Measurements from ENCODE around the gene CCDC71.

CCDC71 gene

GRCh38 chr3:49165771-49166751 lies at the start of gene CCDC71:
Gene CCDC71, minus strand, starts transcription at chr3:49166331. Its CDS starts 2,123 bp downstream, at chr3:49164208.
- DNase-seq = peak; percentile 91

GRCh38 chr3:49213998-49214397 lies 47.9 kb upstream of the CCDC71 start:
- no peak for DNase-seq

GRCh38 chr3:49213541-49213943 lies 47.4 kb upstream of the CCDC71 start:
- no peak for DNase-seq

GRCh38 chr3:49199900-49200281 lies 33.8 kb upstream of the CCDC71 start:
- no peak for DNase-seq

DNA sequence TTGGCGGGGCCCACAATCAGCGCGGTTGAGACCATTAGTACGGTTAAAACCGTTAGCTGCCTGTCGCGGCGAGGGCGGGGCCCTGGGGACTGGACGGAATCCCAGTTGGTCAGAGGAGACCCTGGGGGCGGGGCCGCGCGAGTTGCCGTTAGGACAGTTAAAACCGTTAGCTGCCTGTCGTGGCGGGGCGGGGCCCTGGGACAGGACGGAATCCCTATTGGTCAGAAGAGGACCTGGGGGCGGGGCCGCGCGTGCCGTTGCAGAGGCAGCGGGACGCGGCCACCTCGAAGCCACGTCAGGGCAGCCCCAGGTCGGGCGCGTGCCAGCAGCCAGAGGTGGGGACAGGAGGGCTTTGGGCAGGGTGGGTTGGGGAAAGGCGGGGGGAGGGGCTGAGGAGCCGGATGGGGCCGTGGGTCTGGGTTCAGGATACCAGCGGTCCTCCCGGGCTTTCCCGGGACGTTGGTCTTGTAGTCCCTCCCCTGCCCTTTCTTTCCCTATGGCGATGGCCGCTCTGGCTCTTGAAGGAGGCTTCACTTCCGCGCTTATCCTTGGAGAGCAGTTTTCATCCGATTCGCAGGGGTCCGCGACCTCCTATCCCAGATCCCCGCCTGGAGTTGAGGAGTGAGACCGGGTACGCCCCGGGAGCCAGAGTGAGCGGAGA lies 33.2 kb upstream of the CCDC71 start:
- peak; percentile 70 for DNase-seq

DNA sequence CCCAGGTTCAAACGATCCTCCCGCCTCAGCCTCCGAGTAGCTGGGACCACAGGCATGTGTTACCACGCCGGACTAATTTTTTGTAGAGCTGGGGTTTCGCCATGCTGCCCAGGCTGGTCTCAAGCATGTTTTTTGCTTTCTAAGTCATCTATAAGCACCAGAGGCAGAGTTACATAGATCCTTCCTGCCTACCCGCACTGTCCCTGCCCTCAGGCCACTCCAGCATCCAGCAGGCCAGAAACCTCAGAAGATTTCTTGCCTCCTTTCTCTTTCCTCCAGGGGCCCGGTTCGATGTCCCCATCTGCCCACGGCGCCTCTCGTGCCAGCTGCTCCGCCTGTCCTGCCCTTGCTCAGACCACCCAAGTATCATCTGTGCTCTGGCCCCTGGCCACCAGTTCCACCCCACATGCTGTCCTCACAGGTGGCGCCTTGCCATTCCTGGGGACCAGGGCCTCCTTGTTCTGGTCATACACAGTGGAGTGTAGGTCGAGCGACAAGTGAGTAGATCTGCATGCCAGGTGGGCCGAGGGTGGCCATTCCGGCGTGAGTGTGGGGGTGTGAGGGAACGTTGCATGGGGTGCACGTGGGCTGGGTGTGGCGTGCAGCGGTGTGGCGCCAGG lies 32.6 kb upstream of the CCDC71 start:
- DNase-seq = no peak

- DNase-seq = no peak
These were observed 32.0 kb upstream of the CCDC71 start for GRCh38 chr3:49198161-49198560.

DNA sequence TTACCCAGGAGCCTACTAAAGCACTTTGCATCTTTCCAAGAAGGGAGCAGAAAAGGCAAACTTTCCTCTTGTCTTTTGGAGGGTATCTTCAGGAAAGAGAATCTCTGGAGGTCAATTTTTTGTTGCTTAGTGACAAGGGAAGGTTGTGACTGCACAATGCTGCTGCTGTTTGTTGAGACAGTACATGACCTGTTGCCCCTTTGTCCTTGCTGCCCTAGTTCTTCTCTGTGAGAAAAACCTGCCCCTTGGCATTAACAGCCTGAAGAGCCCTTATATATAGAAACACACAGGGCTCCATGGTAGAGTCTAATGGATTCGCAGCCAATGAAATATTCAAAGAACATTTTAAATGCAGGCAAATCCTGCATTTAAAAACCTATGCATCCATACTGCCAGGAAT lies 25.6 kb upstream of the CCDC71 start:
- DNase-seq = no peak

DNA sequence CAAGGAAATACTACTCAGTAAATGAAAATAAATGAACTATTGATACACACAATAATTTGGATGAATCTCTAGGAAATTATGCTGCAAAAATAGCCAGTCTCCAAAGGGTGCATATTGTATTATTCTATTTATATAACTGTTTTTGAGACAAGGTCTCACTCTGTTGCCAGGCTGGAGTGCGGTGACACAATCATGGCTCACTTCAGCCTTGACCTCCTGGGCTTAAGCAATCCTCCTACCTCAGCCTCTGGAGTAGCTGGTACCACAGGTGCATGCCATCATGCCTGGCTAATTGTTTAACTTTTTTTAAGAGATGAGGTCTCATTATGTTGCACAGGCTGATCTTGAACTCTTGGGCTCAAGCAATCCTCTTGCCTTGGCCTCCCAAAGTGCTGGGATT lies 17.7 kb upstream of the CCDC71 start:
- DNase-seq = no peak

DNA sequence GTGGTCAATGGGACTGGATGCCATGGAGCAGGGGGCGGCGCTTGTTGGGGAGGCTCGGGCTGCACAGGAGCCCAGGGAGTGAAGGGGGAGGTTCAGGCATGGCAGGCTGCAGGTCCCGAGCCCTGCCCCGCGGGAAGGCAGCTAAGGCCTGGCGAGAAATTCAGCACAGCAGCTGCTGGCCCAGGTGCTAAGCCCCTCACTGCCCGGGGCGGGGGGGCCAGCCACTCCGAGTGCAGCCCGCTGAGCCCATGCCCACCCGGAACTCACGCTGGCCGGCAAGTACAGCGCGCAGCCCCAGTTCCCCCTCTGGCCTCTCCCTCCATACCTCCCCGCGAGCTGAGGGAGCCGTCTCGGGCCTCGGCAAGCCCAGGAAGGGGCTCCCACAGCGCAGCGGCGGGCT lies 16.6 kb upstream of the CCDC71 start:
- DNase-seq = no peak

DNA sequence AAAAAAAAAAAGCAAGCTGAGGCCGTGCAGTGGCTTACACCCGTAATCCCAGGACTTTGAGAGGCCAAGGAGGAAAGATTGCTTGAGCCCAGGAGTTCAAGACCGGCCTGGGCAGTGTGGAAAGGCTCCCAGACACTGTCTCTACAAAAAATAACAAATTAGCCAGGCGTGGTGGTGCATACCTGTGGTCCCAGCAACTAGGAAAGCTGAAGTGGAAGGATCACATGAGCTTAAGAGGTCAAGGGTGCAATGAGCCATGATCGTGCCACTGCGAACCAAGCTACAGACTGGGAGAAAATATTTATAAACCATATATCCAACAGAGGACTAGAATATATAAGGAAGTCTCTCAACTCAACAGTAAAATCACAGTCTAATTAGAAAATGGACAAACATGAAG lies 15.2 kb upstream of the CCDC71 start:
- DNase-seq = no peak

DNA sequence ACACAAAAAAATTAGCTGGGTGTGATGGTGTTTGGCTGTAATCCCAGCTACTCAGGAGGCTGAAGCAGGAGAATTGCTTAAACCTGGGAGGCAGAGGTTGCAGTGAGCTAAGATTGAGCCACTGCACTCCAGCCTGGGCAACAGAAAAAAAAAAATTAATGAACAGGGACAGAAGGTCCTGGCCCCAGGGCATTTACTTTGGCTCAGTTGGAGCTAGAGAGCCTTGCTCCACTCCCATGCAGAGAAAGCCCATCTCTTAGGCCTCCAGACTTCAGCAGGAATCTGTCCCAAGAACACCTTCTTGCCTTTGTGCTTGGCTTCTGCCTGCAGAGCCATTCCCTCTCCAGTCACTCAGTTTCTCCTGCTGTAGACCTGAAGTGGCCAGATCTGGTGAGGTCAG lies 14.0 kb upstream of the CCDC71 start:
- no peak for DNase-seq

- DNase-seq = no peak
These were observed 10.9 kb upstream of the CCDC71 start for GRCh38 chr3:49177073-49177472.

GRCh38 chr3:49175530-49175929 lies 9.4 kb upstream of the CCDC71 start:
- no peak for DNase-seq

DNA sequence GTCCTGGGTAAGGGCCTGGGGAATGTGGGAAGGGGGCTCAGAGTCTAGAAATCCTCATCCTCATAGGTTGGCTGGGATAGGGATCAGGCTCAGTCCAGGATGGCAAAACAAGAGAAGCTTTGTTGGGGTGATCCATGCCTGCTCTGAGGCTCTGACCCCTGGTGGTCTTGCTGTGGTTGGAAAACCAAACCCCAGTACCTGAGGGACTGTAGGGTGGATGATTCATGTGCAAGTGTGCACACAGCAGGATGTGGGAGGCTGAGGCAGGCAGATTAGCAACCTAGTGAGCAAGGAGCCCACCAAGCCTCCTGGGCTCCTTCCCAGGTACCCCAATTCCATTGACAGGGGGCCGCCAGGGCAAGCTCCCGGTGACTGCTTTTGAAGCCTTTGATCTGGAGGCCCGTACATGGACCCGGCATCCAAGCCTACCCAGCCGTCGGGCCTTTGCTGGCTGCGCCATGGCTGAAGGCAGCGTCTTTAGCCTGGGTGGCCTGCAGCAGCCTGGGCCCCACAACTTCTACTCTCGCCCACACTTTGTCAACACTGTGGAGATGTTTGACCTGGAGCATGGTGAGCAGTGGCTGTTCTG lies 8.4 kb upstream of the CCDC71 start:
- DNase-seq = no peak

GRCh38 chr3:49173792-49174170 lies 7.7 kb upstream of the CCDC71 start:
- DNase-seq = peak; percentile 83

- peak; percentile 85 for DNase-seq
These were observed 7.1 kb upstream of the CCDC71 start for GRCh38 chr3:49173116-49173791.

- DNase-seq = no peak
These were observed 6.5 kb upstream of the CCDC71 start for GRCh38 chr3:49172551-49173041.

- DNase-seq = no peak
These were observed 5.8 kb upstream of the CCDC71 start for GRCh38 chr3:49171775-49172500.

GRCh38 chr3:49171119-49171774 lies 5.1 kb upstream of the CCDC71 start, which contains the start of gene KLHDC8B:
Gene KLHDC8B, plus strand, starts transcription at chr3:49171598. Its CDS starts 1,172 bp downstream, at chr3:49172770.
- peak; percentile 98 for DNase-seq

DNA sequence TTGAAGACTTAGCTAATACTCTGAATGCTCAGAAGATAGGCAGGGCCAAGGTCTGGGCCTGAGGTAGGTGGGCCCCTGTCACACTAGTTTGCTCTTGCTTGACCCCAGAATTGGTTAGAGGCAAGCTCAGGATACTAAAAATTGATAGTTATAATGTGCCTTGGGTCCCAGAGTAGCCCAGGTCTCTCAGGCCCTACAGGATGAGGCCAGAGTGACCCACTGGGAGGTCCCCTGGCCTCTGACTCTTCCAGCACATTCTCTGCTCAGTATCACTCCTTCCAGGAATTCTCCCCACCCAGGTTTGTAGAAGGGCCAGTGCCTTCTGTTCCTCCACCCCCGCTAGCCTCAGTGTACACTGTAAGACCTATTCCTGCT lies 4.6 kb upstream of the CCDC71 start:
- no peak for DNase-seq
